C4-2B (cell line): ENCODE measurements around the gene SPSB1.

Source experiments
- H3K27ac ChIP-seq: fragments of 450-650 bp; 2 replicates; pipeline ENCODE4 v1.5.1; 2017
- ZFX ChIP-seq: fragments of 450-650 bp; IDR thresholded peaks from 2 replicates; pipeline ENCODE4 v1.6.1; 2017
- TF ChIP-seq, protein P1 (sequence below): fragments of 450-650 bp; conservative IDR thresholded peaks from 2 replicates; pipeline ENCODE4 v1.5.1; 2017; ENCODE audit warnings: mild to moderate bottlenecking

SPSB1 gene

GRCh38 chr1:9307303-9307702 is 14.6 kb downstream of the SPSB1 start:
- TF ChIP-seq, protein P1, sequence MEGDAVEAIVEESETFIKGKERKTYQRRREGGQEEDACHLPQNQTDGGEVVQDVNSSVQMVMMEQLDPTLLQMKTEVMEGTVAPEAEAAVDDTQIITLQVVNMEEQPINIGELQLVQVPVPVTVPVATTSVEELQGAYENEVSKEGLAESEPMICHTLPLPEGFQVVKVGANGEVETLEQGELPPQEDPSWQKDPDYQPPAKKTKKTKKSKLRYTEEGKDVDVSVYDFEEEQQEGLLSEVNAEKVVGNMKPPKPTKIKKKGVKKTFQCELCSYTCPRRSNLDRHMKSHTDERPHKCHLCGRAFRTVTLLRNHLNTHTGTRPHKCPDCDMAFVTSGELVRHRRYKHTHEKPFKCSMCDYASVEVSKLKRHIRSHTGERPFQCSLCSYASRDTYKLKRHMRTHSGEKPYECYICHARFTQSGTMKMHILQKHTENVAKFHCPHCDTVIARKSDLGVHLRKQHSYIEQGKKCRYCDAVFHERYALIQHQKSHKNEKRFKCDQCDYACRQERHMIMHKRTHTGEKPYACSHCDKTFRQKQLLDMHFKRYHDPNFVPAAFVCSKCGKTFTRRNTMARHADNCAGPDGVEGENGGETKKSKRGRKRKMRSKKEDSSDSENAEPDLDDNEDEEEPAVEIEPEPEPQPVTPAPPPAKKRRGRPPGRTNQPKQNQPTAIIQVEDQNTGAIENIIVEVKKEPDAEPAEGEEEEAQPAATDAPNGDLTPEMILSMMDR, result no peak
- TF ChIP-seq ZFX, result no peak
- no peak overlapping the region for H3K27ac ChIP-seq

GRCh38 chr1:9308236-9308785 is 15.6 kb downstream of the SPSB1 start:
- no peak for TF ChIP-seq ZFX
- TF ChIP-seq, protein P1, result no peak
- no peak overlapping the region for H3K27ac ChIP-seq

DNA sequence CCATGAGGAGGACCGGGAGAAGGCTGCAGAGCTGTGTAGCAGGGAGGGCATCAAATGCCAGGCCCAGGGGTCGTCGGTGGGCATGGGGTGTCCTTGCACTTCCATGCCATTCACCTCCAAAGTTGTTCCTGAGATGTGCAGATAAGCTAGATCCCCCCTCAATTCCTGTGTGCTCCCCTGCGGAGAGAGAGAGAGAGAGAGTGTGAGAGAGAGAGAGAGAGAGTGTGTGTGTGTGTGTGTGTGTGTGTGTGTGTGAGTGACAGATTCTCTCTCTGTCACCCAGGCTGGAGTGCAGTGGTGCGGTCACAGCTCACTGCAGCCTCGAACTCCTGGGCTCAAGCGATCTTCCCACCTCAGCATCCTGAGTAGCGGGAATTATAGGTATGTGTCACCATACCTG is 16.4 kb downstream of the SPSB1 start:
- TF ChIP-seq, protein P1, result no peak
- TF ChIP-seq ZFX, result no peak
- no peak overlapping the region for H3K27ac ChIP-seq

DNA sequence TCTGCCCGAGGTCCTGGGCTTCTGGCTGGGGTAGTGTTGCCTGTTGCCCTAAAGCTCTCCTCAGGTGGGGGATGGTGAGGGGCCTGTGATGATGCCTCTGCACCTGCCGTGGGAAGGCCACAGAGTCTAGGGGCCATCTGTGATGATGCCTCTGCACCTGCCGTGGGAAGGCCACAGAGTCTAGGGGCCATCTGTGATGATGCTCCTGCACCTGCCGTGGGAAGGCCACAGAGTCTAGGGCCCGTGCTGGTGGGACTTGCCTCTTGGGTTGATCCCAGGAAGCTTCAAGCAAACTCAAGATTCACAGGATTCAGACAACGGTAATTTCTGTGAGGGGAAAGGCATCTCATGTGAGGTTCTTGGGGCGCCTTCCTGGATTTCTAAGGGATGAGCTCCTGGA is 17.3 kb downstream of the SPSB1 start:
- TF ChIP-seq ZFX, result no peak
- TF ChIP-seq, protein P1, result no peak
- no peak overlapping the region for H3K27ac ChIP-seq

DNA sequence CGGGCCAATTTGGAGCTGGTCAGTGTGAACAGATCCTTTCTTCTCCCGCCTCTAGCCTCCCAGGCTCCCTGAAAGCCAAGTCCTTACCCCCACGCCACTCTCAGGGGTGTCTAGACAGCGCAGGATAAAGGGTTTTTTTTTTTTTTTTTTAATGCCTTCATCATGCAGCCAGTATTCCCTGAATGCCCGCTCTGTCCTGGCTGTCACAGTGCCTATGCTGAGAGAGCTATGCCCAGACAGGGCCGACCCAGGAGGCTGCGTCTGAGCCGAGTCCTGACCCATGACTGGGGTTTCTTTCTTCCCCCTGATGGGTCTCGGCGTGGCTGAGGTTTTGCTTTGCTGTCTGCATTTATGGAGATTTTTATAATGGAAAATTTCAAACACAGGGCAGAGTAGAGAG is 18.3 kb downstream of the SPSB1 start:
- TF ChIP-seq ZFX, result no peak
- TF ChIP-seq, protein P1, result no peak
- H3K27ac ChIP-seq, result no peak overlapping the region

- no peak overlapping the region for H3K27ac ChIP-seq
- no peak for TF ChIP-seq ZFX
- TF ChIP-seq, protein P1, result no peak
Observed at GRCh38 chr1:9311479-9311878, 18.8 kb downstream of the SPSB1 start.

DNA sequence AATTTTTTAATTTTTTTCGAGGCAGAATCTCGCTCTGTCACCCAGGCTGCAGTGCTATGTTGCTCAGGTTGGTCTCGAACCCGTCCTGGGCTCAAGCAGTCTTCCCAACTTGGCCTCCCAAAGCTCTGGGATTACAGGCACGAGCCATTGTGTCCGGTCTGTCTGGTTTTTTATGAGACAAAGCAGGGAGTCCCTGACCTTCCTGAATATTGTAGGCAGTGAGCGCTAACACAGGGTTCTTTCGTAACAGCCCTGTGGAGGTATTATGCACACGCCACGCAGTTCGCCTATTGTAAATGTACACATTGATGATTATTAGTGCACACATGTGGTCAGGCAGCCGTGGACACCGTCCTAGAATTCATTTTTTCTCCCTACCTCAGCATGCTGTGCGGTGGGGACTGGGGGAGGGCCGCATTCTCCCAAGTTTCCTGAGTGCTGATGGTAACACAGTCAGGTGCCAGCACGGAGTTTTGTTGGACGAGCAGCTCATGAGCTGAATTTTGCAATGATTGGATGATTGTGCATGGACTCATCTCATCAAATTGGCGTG is 19.6 kb downstream of the SPSB1 start:
- no peak overlapping the region for H3K27ac ChIP-seq
- TF ChIP-seq, protein P1, result no peak
- no peak for TF ChIP-seq ZFX
